ENCODE results near the gene NLK. TPM values are rescaled to one million over a fixed set of nuclear protein-coding genes. Genes with fewer than 3 reads are reported as not detected.
"Not testable (repeated sequence)": the region's sequence is repeated elsewhere in the genome, so short reads cannot be mapped to it uniquely, and the experiment has no call there.

Gene NLK
- total RNA-seq, 4 donors from 2014 or later = 24.7 to 37.5 (median 32.4) TPM

- Histone ChIP-seq H3K27ac (no peak overlapping the region), H3K9me3 (peaks cover 0 to 10% (median 0%) of the 10 kb centered on the region in 4 donors), H3K4me3 (no peak overlapping the region), H3K27me3 (no peaks in the 10 kb centered on the region), H3K36me3 (no peaks in the 10 kb centered on the region), H3K4me1 (no peaks in the 10 kb centered on the region)
- no peak for TF ChIP-seq POLR2A (IDR thresholded peaks at IDR 0.05)
- no peak for TF ChIP-seq CTCF (IDR thresholded peaks at IDR 0.05)
- TF ChIP-seq EP300 (IDR thresholded peaks at IDR 0.05) = no peak
- no peak for DNase-seq (ENCODE audit: low spot score in 2 of 2)
Observed at GRCh38 chr17:28206292-28206691, 163.8 kb downstream of the NLK start.

- no peak for TF ChIP-seq CTCF (IDR thresholded peaks at IDR 0.05)
- no peak for TF ChIP-seq POLR2A (IDR thresholded peaks at IDR 0.05)
- no peak for TF ChIP-seq EP300 (IDR thresholded peaks at IDR 0.05)
- Histone ChIP-seq H3K36me3 (no peaks in the 10 kb centered on the region), H3K27me3 (no peaks in the 10 kb centered on the region), H3K4me3 (no peak overlapping the region), H3K9me3 (peaks cover 0 to 24% (median 0%) of the 10 kb centered on the region in 4 donors), H3K27ac (no peak overlapping the region), H3K4me1 (no peaks in the 10 kb centered on the region)
- 93 to 97% methylated on average over 7 of the region's 7 CpGs for WGBS, 2 donors
- no peak for DNase-seq (ENCODE audit: low spot score in 2 of 2)
Observed at GRCh38 chr17:28211811-28212210, 169.3 kb downstream of the NLK start.

GRCh38 chr17:28213578-28213977, 171.1 kb downstream of the NLK start:
- H3K9me3 ChIP-seq = peaks cover 0 to 24% (median 0%) of the 10 kb centered on the region in 4 donors
- not testable (repeated sequence) for H3K4me3 ChIP-seq; H3K4me1 ChIP-seq; DNase-seq (ENCODE audit: low spot score in 2 of 2); H3K27me3 ChIP-seq; H3K27ac ChIP-seq; H3K36me3 ChIP-seq
- WGBS, 2 donors = 89 to 95% methylated on average over 2 of the region's 2 CpGs

- no peaks in the 10 kb centered on the region for H3K36me3 ChIP-seq
- no peak for DNase-seq (ENCODE audit: low spot score in 2 of 2)
- H3K27me3 ChIP-seq = no peaks in the 10 kb centered on the region
- H3K27ac ChIP-seq = no peak overlapping the region
- no peaks in the 10 kb centered on the region for H3K4me1 ChIP-seq
- no peak overlapping the region for H3K4me3 ChIP-seq
- 86 to 89% methylated on average over 3 of the region's 3 CpGs for WGBS, 2 donors
- no peak for TF ChIP-seq EP300 (IDR thresholded peaks at IDR 0.05)
- TF ChIP-seq CTCF (IDR thresholded peaks at IDR 0.05) = no peak
- TF ChIP-seq POLR2A (IDR thresholded peaks at IDR 0.05) = no peak
- H3K9me3 ChIP-seq = peaks cover 0 to 16% (median 0%) of the 10 kb centered on the region in 4 donors
Observed at GRCh38 chr17:28216052-28216451, 173.6 kb downstream of the NLK start.

GRCh38 chr17:28216528-28216927, 174.1 kb downstream of the NLK start:
- no peak overlapping the region for H3K4me3 ChIP-seq
- no peak for DNase-seq (ENCODE audit: low spot score in 2 of 2)
- H3K4me1 ChIP-seq = no peaks in the 10 kb centered on the region
- H3K9me3 ChIP-seq = peaks cover 0 to 12% (median 0%) of the 10 kb centered on the region in 4 donors
- H3K36me3 ChIP-seq = no peaks in the 10 kb centered on the region
- TF ChIP-seq POLR2A (IDR thresholded peaks at IDR 0.05) (no peak), EP300 (IDR thresholded peaks at IDR 0.05) (no peak), CTCF (IDR thresholded peaks at IDR 0.05) (no peak)
- WGBS, 2 donors = 0 to 9% methylated on average over 1 of the region's 1 CpG
- no peak overlapping the region for H3K27ac ChIP-seq
- no peaks in the 10 kb centered on the region for H3K27me3 ChIP-seq

- TF ChIP-seq POLR2A (IDR thresholded peaks at IDR 0.05) = no peak
- TF ChIP-seq CTCF (IDR thresholded peaks at IDR 0.05) = no peak
- no peak for TF ChIP-seq EP300 (IDR thresholded peaks at IDR 0.05)
- Histone ChIP-seq H3K4me3 (no peak overlapping the region), H3K4me1 (no peaks in the 10 kb centered on the region), H3K27me3 (no peaks in the 10 kb centered on the region), H3K9me3 (no peaks in the 10 kb centered on the region), H3K36me3 (no peaks in the 10 kb centered on the region), H3K27ac (no peak overlapping the region)
- DNase-seq (ENCODE audit: low spot score in 2 of 2) = no peak
- WGBS, 2 donors = 82 to 92% methylated on average over 7 of the region's 7 CpGs
Observed at GRCh38 chr17:28219771-28220170, 177.3 kb downstream of the NLK start.

All from tibial nerve (tissue), 4 donors.